Neutrophil (primary cell): ENCODE results near the gene UBTFL1.
"Not testable (repeated sequence)": the region's sequence is repeated elsewhere in the genome, so short reads cannot be mapped to it uniquely, and the experiment has no call there.

Source experiments
- H3K27ac ChIP-seq: fragments of 200-600 bp; sonication (generic); 2 replicates; pipeline ENCODE4 v1.5.1; 2016; ENCODE audit warnings: mild to moderate bottlenecking, moderate library complexity
- H3K27me3 ChIP-seq: fragments of 200-600 bp; sonication (generic); 2 replicates; pipeline ENCODE4 v1.6.0; 2016; ENCODE audit warnings: mild to moderate bottlenecking
- H3K36me3 ChIP-seq: fragments of 200-600 bp; sonication (generic); 2 replicates; pipeline ENCODE4 v1.5.1; 2017
- H3K4me1 ChIP-seq, 2 experiments: fragments of 200-600 bp in 1 of 2; sonication (generic) in 1 of 2; 1 replicate in 1 of 2; 2 replicates in 1 of 2; pipeline versions ENCODE4 v1.5.1 to v1.6.1; 2013 to 2016; ENCODE audit warnings: low read depth in 1 of 2, low read length in 1 of 2, mild to moderate bottlenecking in 1 of 2, moderate library complexity in 1 of 2; ENCODE audit not compliant: control insufficient read depth in 1 of 2, insufficient read depth in 1 of 2
- H3K4me3 ChIP-seq, 2 experiments: fragments of 200-600 bp in 1 of 2; sonication (generic) in 1 of 2; 1 replicate in 1 of 2; 2 replicates in 1 of 2; pipeline ENCODE4 v1.5.1; 2013 to 2016; ENCODE audit warnings: low read depth in 1 of 2, low read length in 1 of 2, mild to moderate bottlenecking in 1 of 2, moderate library complexity in 1 of 2
- H3K9me3 ChIP-seq: fragments of 200-600 bp; sonication (generic); 2 replicates; pipeline ENCODE4 v1.5.1; 2016
- TF ChIP-seq, protein P1 (sequence below): fragments of 200-600 bp; sonication (generic); IDR thresholded peaks from 2 replicates; pipeline ENCODE4 v1.5.1; 2016; ENCODE audit warnings: antibody characterized with exemption

Gene UBTFL1, protein sequence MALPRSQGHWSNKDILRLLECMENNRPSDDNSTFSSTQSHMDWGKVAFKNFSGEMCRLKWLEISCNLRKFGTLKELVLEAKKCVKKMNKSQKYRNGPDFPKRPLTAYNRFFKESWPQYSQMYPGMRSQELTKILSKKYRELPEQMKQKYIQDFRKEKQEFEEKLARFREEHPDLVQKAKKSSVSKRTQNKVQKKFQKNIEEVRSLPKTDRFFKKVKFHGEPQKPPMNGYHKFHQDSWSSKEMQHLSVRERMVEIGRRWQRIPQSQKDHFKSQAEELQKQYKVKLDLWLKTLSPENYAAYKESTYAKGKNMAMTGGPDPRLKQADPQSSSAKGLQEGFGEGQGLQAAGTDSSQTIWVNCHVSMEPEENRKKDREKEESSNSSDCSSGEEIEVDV

GRCh38 chr11:90085650-90086049, at the start of gene UBTFL1:
UBTFL1 (plus strand) TSS chr11:90085950; CDS start chr11:90085950, 0 bp downstream.
- not testable (repeated sequence) for H3K36me3 ChIP-seq, H3K9me3 ChIP-seq, H3K4me3 ChIP-seq, H3K27ac ChIP-seq, H3K27me3 ChIP-seq, H3K4me1 ChIP-seq

DNA sequence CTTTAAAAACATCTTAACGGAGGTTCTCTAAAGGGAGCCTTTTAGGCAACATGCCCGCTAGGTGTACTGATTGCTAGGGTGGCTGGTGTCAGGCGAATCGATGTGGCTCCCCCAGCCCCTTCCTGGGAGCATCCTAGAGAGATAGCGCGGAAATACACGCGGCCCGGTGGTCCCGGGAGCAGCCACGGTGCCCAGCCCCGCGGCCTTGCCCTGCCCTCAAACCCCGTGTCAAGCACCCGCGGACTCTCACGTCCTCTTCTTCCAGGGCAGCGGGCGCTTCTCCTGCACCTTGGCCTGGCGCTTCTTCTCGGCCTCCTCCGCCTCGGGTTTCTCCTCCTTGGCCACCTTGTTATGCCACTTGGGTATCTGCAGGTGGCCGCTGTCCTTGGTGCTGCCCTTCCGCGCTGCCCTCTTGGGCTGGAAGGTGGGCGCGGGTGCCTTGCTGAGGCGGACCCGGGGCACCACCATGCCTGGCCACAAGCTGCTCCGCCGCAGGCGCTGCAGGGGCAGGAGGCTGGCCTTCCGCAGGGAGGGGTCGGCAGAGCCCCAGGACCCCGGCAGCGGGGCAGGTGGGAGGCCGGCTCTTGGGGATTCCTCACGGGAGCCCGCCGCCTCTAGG, 34.0 kb upstream of the UBTFL1 start:
- H3K27ac ChIP-seq, H3K4me1 ChIP-seq, H3K9me3 ChIP-seq, H3K36me3 ChIP-seq, H3K4me3 ChIP-seq: not testable (repeated sequence)
- peaks cover 18% of the 10 kb centered on the region for H3K27me3 ChIP-seq

GRCh38 chr11:90052311-90052710, 33.4 kb upstream of the UBTFL1 start:
- not testable (repeated sequence) for H3K36me3 ChIP-seq

DNA sequence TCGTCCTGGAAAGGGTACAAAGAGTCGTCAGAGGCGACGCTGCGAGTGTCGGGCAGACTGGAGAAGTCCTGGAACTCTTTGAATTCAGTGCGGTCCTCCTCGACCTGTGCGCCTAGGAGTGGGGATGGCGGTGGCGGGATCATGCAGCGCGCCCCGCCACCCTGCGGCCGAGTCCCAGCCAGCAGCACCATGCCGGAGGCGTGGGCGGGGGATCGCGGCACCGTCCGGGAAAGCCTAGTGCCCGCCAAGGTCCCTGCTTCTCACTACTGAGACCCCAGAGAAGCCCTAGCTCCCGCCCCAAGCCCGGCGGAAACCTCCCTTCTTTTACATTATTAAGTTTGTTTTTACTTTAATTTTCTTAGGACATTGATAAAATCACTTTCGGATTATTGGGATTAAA, 32.2 kb upstream of the UBTFL1 start:
- not testable (repeated sequence) for H3K9me3 ChIP-seq, H3K27ac ChIP-seq, H3K4me1 ChIP-seq, H3K36me3 ChIP-seq, H3K4me3 ChIP-seq
- peaks cover 18% of the 10 kb centered on the region for H3K27me3 ChIP-seq

More at GRCh38 chr11:90052311-90052710, 33.4 kb upstream of the UBTFL1 start:
- not testable (repeated sequence) for H3K27ac ChIP-seq, H3K4me3 ChIP-seq, H3K4me1 ChIP-seq, H3K9me3 ChIP-seq
- H3K27me3 ChIP-seq = peaks cover 18% of the 10 kb centered on the region

- H3K9me3 ChIP-seq, H3K27me3 ChIP-seq, H3K4me1 ChIP-seq, H3K36me3 ChIP-seq, H3K27ac ChIP-seq, H3K4me3 ChIP-seq: not testable (repeated sequence)
Measured at GRCh38 chr11:90088731-90089130, 3.0 kb downstream of the UBTFL1 start.

DNA sequence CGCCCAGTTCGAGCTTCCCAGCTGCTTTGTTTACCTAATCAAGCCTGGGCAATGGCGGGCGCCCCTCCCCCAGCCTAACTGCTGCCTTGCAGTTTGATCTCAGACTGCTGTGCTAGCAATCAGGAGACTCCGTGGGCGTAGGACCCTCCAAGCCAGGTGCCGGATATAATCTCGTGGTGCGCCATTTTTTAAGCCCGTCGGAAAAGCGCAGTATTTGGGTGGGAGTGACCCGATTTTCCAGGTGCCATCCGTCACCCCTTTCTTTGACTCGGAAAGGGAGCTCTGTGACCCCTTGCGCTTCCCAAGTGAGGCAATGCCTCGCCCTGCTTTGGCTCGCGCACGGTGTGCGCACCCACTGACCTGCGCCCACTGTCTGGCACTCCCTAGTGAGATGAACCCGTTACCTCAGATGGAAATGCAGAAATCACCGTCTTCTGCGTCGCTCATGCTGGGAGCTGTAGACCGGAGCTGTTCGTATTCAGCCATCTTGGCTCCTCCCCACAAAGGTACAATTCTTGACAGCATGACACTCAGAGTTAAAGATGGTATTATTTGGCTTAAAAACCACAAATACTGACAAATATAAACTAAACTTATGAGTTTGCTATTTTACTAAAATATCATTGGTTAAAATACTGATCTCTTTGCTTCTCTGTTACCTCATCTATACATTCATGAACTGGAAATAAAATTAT, 9.6 kb downstream of the UBTFL1 start:
- H3K27me3 ChIP-seq, H3K4me3 ChIP-seq, H3K36me3 ChIP-seq, H3K27ac ChIP-seq, H3K9me3 ChIP-seq, H3K4me1 ChIP-seq: not testable (repeated sequence)

- H3K27me3 ChIP-seq, H3K4me3 ChIP-seq, H3K27ac ChIP-seq, H3K4me1 ChIP-seq, H3K36me3 ChIP-seq, H3K9me3 ChIP-seq: not testable (repeated sequence)
Measured at GRCh38 chr11:90098261-90098660, 12.5 kb downstream of the UBTFL1 start.

DNA sequence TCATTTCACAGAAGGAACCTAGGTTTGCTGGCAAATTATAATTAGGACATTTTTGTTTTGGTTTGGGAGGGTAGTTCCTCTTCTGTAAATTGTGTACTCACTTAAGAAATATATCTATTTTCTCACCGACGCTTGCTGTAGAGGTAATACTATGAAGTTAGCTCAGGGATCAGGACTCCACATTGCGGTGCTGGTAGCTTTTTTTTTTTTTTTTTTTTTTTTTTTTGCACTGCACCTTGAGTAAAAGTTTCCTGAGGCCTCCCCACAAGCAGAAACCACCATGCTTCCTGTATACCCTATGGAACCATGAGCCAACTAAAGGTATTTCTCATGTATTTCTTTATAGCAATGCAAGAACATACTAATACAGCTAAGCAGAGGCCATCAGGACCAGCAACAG, 14.7 kb downstream of the UBTFL1 start:
- peaks cover 0 to 7% of the 10 kb centered on the region in 2 experiments for H3K4me1 ChIP-seq
- H3K36me3 ChIP-seq = no peaks in the 10 kb centered on the region
- no peaks in the 10 kb centered on the region for H3K27me3 ChIP-seq
- no peaks in the 10 kb centered on the region for H3K9me3 ChIP-seq
- H3K4me3 ChIP-seq = no peak overlapping the region
- TF ChIP-seq, protein P1, sequence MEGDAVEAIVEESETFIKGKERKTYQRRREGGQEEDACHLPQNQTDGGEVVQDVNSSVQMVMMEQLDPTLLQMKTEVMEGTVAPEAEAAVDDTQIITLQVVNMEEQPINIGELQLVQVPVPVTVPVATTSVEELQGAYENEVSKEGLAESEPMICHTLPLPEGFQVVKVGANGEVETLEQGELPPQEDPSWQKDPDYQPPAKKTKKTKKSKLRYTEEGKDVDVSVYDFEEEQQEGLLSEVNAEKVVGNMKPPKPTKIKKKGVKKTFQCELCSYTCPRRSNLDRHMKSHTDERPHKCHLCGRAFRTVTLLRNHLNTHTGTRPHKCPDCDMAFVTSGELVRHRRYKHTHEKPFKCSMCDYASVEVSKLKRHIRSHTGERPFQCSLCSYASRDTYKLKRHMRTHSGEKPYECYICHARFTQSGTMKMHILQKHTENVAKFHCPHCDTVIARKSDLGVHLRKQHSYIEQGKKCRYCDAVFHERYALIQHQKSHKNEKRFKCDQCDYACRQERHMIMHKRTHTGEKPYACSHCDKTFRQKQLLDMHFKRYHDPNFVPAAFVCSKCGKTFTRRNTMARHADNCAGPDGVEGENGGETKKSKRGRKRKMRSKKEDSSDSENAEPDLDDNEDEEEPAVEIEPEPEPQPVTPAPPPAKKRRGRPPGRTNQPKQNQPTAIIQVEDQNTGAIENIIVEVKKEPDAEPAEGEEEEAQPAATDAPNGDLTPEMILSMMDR = no peak
- H3K27ac ChIP-seq = no peak overlapping the region

- no peak overlapping the region for H3K27ac ChIP-seq
- no peak overlapping the region for H3K4me3 ChIP-seq
- H3K9me3 ChIP-seq = no peaks in the 10 kb centered on the region
- H3K36me3 ChIP-seq = no peaks in the 10 kb centered on the region
- TF ChIP-seq, protein P1 = no peak
- H3K4me1 ChIP-seq = no peaks in the 10 kb centered on the region
- no peaks in the 10 kb centered on the region for H3K27me3 ChIP-seq
Measured at GRCh38 chr11:90113541-90113940, 27.8 kb downstream of the UBTFL1 start.
